HG03045 (cell line): Measurements from ENCODE around the gene ARV1.
"Not testable (repeated sequence)": the region's sequence is repeated elsewhere in the genome, so short reads cannot be mapped to it uniquely, and the experiment has no call there.

Source experiments
- ATAC-seq: cut with Tn5 transposase; IDR thresholded peaks from one replicate; pipeline ENCODE4 v1.9.1; 2021; ENCODE audit warnings: mild to moderate bottlenecking, moderate library complexity; ENCODE audit not compliant: unreplicated experiment

Gene ARV1

DNA sequence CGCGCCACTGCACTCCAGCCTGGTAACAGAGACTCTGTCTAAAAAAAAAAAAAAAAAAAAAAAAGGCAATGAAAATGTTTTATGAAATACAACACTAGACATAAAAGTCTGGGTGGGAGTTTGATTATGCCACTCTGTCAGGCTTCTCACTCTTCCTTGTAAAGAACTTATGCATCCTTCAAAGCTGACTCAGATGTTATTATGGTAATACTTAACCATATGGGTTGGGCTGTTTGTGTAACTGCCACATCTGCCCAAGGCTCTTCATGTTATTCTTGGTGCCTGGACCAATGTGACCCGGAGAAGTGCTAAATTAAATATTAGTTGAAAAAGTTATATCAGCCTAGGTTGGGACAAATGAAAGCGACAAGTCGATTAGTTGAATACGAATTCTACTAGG, 37.3 kb downstream of the ARV1 start:
- no peak for ATAC-seq

DNA sequence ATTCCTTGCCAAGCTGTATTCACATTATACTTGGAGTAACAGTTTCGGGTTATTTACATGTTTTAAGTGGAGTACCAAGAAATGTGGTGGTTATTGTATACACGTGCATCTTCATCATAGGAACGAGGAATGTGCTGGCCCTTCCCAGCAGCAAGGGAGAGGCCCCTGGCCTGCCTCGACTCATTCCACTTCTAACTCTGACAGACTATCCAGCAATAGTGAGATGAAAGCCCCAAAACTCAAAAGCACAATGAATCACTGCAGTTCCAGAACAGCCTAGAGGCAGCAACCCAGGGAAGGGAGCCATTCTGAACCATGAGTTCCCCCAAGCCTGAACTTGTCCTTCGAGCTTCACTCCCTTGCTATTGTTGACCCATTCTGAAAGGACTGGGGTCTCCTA, 38.1 kb downstream of the ARV1 start:
- no peak for ATAC-seq

DNA sequence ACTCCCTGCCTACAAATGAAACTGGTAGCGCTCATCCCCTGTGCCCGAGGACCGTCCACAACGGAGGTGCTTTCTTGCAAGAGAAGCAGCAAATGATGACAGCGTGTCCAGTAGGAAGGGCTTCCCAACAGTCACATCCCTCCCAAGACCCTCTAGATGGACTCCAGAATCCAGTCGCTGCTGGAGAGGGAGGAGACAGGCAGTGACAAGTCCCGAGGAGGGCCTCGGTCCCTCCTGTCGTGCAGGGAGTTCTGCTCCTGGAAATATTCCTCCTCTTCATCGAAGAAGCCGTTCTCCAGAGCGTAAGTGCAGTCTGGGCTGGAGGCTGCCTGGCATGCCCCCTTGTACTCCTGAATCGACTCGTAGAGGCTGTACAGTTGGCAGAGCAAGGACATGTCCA, 40.8 kb downstream of the ARV1 start:
- ATAC-seq: no peak

DNA sequence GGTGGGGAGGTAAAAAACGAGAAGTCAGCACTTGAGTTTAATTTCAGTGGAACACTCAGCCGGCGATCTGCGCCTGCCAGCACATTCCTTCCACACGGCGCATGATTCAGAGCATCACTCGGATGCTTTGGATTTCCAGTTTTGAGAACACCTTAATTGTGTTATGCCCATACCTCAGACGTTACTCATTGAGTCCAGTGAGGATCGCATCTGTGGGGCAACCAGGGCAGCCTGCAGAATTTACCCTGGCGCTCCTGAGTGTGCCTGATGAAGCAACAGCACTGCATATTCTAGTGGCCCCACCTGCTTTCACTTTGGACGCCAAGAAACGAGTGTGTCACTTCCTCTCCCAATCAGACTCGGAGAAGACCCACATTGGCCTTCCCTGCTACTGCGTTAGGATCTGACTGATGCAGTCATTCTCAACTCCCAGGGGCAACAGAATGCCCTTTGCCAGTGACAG, 41.3 kb downstream of the ARV1 start:
- no peak for ATAC-seq

DNA sequence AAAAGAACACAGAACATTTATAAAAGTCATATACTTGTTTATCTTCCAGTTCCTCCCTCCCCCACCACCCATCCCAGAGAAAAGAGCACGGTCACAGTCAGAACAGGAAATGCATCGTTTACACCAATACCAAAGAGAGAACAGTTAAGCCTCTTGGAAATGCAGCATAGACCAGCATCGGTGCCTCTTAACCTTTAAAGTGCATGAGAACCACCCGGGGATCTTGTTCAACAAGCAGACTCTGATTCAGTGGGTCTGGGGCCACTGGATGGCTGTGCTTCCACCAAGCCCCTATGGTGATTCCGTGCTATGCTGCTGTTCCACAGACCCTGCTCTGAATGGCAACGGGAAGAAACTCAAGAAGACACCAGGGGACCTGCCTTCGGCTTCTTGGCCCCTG, 41.9 kb downstream of the ARV1 start:
- ATAC-seq: no peak

DNA sequence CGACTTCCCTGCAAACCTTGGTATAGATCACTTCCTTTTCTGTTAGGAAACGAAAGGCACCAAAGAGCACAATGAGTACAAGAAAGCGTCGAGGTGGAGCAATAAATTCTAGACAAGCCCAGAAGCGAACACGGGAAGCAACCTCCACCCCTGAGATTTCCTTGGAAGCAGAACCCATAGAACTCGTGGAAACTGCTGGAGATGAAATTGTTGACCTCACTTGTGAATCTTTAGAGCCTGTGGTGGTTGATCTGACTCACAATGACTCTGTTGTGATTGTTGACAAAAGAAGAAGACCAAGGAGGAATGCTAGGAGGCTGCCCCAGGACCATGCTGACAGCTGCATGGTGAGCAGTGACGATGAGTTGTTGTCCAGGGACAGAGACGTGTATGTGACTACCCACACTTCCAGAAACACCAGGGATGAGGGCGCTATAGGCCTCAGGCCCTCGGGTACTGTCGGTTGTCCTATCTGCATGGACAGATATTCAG, 42.7 kb downstream of the ARV1 start:
- ATAC-seq: no peak

DNA sequence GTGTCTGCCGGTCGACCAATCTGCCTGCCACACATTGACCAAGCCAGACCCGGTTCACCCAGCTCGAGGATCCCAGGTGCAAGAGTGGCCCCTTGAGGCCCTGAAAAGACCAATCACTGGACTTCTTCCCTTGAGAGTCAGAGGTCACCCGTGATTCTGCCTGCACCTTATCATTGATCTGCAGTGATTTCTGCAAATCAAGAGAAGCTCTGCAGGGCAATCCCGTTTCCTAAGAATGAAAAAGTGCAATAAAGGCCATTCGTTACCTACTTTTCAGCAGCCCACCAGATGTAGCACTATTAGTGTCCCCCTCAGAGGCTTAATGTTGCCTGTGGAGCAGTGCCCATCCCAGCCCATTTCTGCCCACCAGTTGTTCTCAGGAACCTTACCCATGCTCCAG, 43.6 kb downstream of the ARV1 start:
- not testable (repeated sequence) for ATAC-seq

DNA sequence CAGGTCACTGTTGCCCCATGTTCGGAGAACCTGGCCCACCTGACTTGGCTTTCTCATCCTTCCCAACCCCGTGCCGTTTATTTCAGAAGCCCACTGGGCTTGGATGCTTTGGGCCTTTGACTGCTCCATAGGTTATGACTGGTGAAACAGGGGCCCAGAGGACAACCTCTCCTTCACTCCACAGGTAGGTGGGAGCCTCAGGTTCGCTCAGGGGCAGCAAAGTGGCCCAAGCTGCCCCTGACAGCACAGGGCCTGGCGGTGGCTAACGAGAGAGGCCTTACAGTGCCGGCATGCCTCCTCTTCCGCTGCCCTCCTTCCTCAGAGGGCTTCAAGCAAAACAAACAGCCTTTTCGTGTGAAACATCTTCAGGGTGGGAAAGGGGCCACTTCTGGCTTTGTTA, 44.3 kb downstream of the ARV1 start:
- no peak for ATAC-seq

DNA sequence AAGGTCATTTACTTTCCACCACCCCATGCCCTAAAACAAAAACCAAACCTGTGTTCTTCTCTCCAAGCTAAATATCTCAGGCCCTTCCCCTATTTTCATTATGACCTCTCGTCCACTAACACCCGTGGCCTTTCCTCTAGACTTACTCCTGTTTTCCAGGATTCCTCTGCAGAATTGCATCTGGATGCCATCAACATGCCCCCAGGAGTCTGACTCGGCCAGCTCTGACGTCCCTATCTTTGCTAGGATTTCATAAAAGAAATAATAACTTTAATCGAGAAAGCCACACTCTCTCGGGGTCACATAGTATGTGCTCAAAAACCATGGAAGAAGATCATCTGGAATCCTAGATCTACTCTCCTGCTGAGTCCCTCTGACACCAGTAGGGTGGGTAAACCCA, 47.7 kb downstream of the ARV1 start:
- ATAC-seq: no peak

DNA sequence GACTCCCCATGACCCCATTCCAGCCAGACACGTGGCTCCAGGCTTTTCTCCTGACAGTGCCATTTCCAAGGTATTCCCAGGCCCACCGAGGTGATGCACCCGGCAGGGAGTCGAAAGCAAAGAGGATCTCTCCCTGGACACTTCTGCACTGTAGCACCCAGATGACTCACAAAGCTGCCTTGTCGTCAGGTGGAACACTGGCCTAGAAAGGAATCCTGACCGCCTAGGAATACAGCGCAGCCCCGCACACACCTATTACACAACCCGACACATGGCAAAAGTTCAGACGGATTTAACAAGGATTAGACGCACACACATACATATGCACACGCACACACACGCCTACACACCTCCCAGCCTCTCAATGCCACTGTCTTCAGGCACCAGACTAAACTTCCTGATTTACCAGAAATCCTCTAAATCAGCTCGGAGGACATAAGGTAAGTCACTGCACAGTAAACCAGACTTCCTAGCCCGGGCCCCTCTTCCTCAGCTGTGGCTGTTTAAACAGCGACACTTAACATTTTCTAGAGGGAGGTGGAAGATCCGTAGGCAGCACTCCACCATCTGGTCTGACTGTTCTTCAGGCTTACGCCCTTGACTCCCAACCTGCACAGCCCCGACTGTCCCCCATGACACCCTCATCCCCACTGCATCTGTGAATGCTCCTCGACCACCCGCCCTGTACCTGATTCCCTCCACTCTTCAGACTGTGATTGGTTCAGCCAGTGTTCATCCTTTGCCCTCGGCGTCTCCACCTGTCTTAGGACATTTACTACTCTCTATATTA, 48.4 kb downstream of the ARV1 start:
- no peak for ATAC-seq

DNA sequence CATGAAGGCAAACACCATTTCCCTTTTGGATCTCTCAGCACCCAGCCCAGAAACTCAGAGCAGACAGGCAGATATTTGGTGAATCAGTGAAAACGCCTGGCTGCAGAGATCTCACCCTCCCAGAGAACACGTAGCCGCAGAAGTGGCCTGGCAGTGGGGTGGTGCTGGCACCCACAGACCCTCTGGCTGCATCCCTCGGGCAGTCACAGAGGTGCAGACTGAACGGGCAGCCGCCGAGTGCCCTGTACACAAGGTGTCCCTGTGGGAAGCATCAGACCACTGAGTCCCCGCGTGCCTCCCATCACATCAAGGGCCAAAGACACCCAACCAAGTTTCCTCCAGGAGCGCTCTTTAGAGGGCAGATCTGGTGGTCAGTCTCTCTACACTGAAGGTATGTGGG, 49.1 kb downstream of the ARV1 start:
- no peak for ATAC-seq

DNA sequence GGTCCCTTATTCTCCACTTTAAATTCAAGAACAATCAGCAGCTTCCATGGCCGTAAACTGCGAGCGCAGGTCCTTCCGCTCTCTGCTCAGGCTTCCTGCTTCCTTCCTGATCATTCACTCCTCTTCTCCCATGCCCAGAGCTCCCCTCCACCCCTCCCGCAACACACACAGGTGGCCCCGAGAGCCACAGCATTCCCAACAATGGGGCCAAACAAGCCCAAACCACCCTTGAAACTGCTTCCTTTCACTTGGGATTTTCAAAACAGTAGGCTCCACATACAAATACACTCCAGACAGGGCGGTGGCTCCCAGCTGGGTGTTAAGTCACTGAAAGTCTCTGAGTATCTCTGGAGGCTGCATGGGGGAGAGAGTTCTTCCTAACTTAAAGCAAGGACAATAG, 49.8 kb downstream of the ARV1 start:
- ATAC-seq: no peak

DNA sequence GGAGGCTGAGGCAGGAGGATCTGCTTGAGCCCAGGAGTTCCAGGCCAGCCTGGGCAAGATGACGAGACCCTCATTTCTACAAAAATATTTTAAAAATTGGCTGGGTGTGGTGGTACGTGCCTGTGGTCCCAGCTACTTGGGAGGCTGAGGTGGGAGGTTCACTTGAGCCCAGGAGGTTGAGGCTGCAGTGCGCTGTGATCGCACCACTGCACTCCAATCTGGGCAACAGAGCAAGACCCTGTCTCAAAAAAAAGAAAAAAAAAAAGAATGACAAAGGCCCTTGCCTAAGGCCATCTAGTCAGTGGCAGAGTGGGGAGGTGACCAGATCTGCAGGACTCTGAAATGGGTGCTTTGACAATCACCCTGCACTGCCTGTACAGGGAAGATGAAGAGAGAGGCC, 50.4 kb downstream of the ARV1 start:
- ATAC-seq: not testable (repeated sequence)

DNA sequence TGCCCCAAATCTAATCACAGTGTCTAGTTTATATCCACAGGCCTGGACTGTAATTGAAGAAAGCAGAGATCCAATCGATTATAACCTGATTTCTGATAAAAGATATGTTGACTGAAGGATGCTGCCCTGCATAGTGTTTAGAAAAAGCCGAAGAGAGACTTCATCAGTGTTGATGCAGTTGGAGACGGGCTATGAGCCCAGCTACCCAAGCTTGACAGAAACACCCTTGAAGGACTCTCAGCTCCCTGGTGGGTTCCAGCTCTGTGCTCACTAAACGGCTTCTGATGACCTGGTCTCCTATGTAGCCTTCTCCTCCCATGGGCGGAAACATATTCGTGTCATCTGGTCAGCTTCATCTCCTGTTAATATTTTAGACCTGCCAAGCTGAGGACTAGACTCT, 50.9 kb downstream of the ARV1 start:
- ATAC-seq: no peak

DNA sequence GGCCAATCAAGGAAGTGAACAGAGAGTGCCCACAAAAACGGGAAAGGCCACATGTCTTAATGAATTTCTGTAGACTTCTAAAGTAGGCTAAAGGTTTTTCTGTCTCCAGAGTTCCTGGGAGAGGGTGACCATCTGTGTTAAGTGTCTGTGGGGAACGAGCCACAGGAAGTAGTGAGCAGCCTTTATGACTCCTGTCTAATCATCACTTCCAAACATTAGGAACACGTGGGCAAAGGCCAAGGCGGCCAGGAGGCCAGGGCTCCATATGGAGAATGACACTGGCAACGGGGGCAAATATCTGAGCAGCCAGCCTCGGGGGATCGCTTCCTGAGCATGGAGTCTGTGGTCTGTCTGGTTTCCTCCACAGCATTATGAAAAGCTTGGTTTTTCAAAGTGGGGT, 54.1 kb downstream of the ARV1 start:
- ATAC-seq: no peak

DNA sequence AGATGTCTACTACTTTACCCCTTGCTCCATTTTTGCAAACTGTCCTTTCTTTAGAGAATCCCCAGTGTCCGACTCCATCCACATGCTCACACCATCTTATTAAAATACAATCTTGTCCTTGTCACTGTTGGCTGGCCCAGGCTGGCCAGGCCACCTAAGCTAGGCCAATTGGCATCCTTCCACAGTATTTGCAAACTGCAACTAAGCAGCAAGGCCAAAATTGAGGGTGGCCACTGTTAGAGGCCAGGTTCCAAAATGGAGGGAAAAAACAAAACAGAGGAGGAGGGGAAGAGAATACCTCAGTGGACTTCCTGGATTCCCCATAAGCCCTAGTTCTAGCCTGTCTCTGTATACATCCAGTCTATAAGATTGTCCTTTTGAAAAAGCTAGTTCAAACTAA, 56.9 kb downstream of the ARV1 start:
- no peak for ATAC-seq

DNA sequence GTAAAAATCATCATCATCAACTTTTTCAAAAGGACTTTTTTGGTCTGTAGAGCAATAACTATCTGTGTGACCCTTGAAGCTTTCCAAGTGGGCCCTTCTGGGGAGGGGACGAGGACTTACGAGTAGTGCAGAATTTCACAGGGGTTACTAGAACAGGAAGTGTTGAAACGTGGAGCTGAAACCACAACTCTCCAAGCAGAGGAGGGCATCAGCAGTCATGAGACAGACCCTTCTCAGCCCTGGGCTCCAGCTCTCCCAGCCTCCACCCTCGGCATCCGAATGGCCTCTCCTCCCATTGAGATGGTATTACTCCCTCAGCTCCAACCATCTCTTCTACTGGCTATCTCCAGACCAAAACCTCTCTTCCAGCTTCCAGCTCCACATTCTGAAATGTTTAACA, 57.5 kb downstream of the ARV1 start:
- no peak for ATAC-seq

DNA sequence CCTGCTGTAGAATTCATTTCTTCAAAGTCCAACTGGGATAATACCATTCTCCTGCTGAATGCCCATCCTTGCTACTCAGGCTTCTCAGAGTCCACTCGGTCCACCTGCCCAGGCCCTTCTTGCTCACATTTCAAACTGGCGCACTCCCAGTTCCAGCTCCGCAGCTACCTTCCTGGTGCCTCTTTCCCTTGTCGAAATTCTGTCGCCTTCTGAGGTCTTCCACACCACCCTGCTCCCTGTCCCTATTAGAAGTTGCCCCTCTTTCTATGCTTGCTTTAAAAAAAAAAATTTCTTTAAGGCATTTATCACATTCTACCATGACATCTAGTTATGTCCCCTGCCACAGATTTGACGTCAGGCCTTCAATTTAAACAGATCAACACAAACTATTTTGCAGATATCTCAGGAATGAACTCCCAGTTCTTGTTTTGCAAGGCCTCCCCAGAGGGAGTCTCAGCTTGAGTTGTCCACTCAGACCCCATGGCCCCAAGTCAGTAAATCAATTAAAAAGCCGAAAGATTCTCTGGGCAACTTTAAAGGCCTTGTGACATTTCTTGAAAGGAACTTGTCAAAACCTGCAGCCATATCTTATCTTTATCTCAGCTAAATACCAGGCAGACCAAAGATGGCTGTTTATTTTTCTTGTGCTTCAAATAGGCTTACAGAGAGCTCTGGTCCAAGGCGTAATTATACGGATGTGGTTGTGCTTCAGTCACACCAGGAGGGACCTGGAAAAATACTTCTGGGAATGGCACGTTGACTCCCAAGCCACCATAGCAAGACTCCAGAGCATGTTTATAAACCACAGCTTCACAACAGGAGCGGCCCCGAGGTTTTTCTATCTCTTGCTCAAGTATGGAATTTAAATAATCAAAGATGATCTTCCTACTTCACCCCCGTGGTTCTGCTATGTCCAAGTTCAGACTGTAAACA, 59.0 kb downstream of the ARV1 start:
- no peak for ATAC-seq

DNA sequence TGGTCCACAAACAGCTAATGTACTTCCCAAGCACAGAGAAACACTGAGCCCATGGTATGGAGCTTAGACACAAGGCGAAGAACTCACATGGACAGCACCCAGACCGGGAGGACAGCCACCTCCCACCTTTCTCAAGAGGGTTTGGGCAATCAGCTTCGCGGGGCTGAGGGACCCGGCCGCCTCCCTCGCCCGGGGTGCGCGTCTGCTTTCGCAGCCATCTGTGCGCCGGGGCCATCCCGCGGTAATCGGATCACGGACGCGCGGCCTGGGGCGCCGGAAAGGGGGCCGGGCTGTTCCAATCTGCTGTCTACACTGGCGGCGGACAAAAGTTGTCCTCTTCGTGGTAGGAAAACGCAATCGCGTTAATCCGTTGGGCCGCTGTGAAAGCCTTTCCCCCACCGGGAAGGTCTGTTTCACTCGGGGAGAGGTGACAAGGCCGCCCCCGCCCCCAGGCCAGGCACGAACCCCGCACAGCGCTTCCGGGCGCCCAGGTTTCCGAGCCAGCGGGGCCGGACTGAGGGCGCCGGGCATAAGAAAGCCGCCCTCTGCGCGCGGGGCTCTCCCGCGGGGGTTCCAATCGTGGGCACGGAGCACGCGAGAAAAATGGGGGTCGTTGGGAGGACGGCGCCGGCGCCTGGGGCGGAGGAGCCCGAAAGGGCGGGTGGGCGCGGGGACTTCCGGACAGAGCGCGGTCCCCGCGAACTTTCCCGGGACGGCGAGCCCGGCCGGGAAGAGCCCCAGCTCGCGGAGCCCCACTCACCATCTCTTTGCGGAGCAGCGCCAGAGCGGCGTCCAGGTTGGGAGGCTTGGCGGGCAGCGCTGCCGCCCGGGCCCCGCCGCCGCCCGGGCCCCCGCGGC, 60.5 kb downstream of the ARV1 start:
- peak; percentile 40 for ATAC-seq

DNA sequence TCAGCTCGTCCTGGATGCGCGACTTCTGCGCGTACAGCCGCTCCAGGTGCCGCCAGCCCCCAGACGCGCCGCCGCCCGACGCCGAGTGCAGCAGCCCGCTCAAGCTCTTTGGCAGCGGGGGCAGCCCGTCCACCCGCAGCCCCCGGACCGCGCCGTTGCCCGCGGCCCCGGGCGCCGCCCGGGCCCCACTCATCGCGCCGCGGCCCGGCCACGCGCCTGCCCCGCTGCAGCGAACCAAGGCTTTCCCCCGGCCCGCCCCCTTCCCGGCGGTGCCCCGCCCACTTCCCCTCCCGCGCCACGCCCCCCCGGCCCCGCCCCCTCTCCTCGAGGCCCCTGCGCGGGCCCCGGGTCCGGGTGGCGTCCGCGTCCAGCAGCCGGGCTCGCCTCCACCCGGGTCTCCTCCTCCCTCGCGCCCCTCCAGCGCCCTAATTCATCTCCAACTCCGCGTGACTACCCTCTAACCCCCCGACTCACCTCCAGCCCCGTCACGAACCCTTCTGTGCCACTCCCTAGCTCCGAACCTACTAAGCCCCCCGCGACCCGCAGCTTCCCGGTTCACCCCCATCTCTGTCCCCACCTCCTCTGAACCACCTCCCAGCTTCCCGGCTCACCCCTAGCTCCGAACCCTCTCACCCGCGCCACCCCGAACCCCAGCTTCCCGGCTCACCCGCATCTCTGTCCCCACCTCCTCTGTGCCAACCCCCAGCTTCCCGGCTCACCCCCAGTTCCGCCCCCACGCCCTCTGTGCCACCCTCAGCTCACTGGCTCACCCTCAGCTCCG, 61.3 kb downstream of the ARV1 start, which contains the start of gene FAM89A:
FAM89A (minus strand) TSS at position 236 of the 781 bp plus-strand sequence; CDS start at position 193, 43 bp downstream.
- peak; percentile 66 for ATAC-seq
